ENCODE results near the gene C1QTNF3. TPM values are rescaled to one million over a fixed set of nuclear protein-coding genes. Genes with fewer than 3 reads are reported as not detected.

Gene C1QTNF3
- total and polyA plus RNA-seq, 2 experiments from 2014 or later: 1.7 to 2.0 TPM

DNA sequence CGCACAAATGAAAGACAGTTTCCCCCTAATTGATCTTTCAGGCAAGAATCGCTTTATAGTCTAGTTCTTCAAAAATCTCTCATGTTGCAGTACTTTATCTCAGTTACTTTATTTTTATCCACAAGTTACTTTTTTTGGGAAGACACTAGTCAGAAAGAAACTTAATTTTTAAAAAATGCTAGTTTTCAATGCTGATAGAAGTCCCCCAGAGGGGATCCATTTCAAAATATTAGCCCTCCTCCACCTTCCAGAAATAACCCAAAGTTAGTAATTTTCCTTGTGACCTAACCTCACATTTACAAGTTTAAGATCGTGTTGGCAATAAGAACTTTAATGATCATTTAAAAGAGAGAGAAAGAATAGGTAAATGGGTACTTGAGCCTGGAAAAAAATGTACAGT is 11.0 kb downstream of the C1QTNF3 start:
- Histone ChIP-seq H3K4me2 (no peak overlapping the region), H3F3A (replicated peaks; ENCODE audit: low read depth) (no peaks in the 10 kb centered on the region), H3K27ac (ENCODE audit: low read depth) (no peak overlapping the region), H3K79me2 (replicated peaks; ENCODE audit: insufficient read depth) (no peaks in the 10 kb centered on the region), H2AFZ (no peak overlapping the region), H3K4me3 (no peak overlapping the region), H3K27me3 (ENCODE audit: insufficient read depth) (no peaks in the 10 kb centered on the region), H3K4me1 (ENCODE audit: insufficient read depth) (no peaks in the 10 kb centered on the region), H3K9me2 (ENCODE audit: insufficient read depth) (peaks cover 8% of the 10 kb centered on the region), H3K36me3 (ENCODE audit: insufficient read depth) (no peaks in the 10 kb centered on the region), H4K20me1 (replicated peaks; ENCODE audit: insufficient read depth) (no peaks in the 10 kb centered on the region)
- DNase-seq (ENCODE audit: low spot score) (no peak), ATAC-seq (no peak)
- Mint-ChIP-seq H3K9me3 (no peaks in the 10 kb centered on the region), H3K36me3 (ENCODE audit: low read depth) (no peaks in the 10 kb centered on the region), H3K27me3 (ENCODE audit: insufficient read depth, low read depth, poor library complexity) (no peaks in the 10 kb centered on the region), H3K27ac (no peak overlapping the region), H3K4me1 (no peaks in the 10 kb centered on the region), H3K4me3 (no peak overlapping the region)
- TF ChIP-seq ZNF462 (CRISPR knock-in tag; IDR thresholded peaks at IDR 0.05) (no peak), EZH2 (IDR thresholded peaks at IDR 0.05; ENCODE audit: low read depth, unreplicated experiment) (no peak), NANOG (IDR thresholded peaks at IDR 0.05; ENCODE audit: borderline replicate concordance) (no peak), REST (IDR thresholded peaks at IDR 0.05; ENCODE audit: unreplicated experiment) (no peak), POLR2AphosphoS5 (IDR thresholded peaks at IDR 0.05; ENCODE audit: low read depth) (no peak), STAT1 (IDR thresholded peaks at IDR 0.05; ENCODE audit: unreplicated experiment) (no peak), ZNF114 (CRISPR knock-in tag; IDR thresholded peaks at IDR 0.05) (no peak), EZH2phosphoT487 (IDR thresholded peaks at IDR 0.05; ENCODE audit: unreplicated experiment) (no peak), CREB1 (CRISPR knock-in tag; IDR thresholded peaks at IDR 0.05; ENCODE audit: low read depth) (no peak)
- TF ChIP-seq, protein P1, sequence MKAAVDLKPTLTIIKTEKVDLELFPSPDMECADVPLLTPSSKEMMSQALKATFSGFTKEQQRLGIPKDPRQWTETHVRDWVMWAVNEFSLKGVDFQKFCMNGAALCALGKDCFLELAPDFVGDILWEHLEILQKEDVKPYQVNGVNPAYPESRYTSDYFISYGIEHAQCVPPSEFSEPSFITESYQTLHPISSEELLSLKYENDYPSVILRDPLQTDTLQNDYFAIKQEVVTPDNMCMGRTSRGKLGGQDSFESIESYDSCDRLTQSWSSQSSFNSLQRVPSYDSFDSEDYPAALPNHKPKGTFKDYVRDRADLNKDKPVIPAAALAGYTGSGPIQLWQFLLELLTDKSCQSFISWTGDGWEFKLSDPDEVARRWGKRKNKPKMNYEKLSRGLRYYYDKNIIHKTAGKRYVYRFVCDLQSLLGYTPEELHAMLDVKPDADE (IDR thresholded peaks at IDR 0.05): no peak

Measured in GM23338 (cell line).